SU-DHL-6 (cell line): ENCODE results near the gene PKIB.
"Not testable (repeated sequence)": the region's sequence is repeated elsewhere in the genome, so short reads cannot be mapped to it uniquely, and the experiment has no call there.

ENCODE experiments used
- H2AFZ ChIP-seq: fragments of 200-600 bp; sonication (generic); 2 replicates; pipeline ENCODE4 v1.6.1; 2014; ENCODE audit warnings: low read depth, mild to moderate bottlenecking, moderate library complexity, mixed read lengths, antibody characterized with exemption, low read length; ENCODE audit not compliant: severe bottlenecking
- H3F3A ChIP-seq: fragments of 200-600 bp; shearing (Covaris generic); 2 replicates; pipeline ENCODE4 v1.6.0; 2016; ENCODE audit warnings: antibody characterized with exemption, mild to moderate bottlenecking; ENCODE audit not compliant: insufficient read depth
- H3K27ac ChIP-seq: fragments of 200-600 bp; sonication (generic); 2 replicates; pipeline ENCODE4 v1.5.1; 2016; ENCODE audit warnings: low read depth, mild to moderate bottlenecking, low read length, moderate library complexity, mixed read lengths
- H3K27me3 ChIP-seq: fragments of 200-600 bp; sonication (generic), shearing (Covaris generic); 2 replicates; pipeline ENCODE4 v1.6.0; 2014; ENCODE audit warnings: mild to moderate bottlenecking, low read length
- H3K36me3 ChIP-seq: fragments of 200-600 bp; sonication (generic); 2 replicates; pipeline ENCODE4 v1.6.1; 2014; ENCODE audit warnings: mild to moderate bottlenecking, low read length, mixed read lengths
- H3K4me2 ChIP-seq: fragments of 300-600, 200-600 bp; shearing (Covaris generic), sonication (generic); 2 replicates; pipeline ENCODE4 v1.6.0; 2014; ENCODE audit warnings: low read length, low read depth, mild to moderate bottlenecking; ENCODE audit not compliant: poor library complexity, severe bottlenecking
- H3K4me3 ChIP-seq: fragments of 200-600 bp; sonication (generic); 2 replicates; pipeline ENCODE4 v1.5.1; 2014; ENCODE audit warnings: antibody characterized with exemption, low read length, mild to moderate bottlenecking, mixed read lengths; ENCODE audit not compliant: insufficient read depth, poor library complexity, severe bottlenecking
- H3K79me2 ChIP-seq: fragments of 200-600 bp; sonication (generic); 2 replicates; pipeline ENCODE4 v1.6.1; 2014; ENCODE audit warnings: mild to moderate bottlenecking, low read length, moderate library complexity; ENCODE audit not compliant: insufficient read depth
- H3K9ac ChIP-seq: fragments of 200-600 bp; sonication (generic); 2 replicates; pipeline ENCODE4 v1.7.0; 2014; ENCODE audit warnings: mild to moderate bottlenecking, low read length
- H3K9me2 ChIP-seq: fragments of 200-600 bp; sonication (generic); replicated peaks from 2 replicates; pipeline ENCODE4 v1.6.1; 2014; ENCODE audit warnings: low read length; ENCODE audit not compliant: insufficient read depth
- H3K9me3 ChIP-seq: fragments of 200-600 bp; sonication (generic); 2 replicates; pipeline ENCODE4 v1.6.1; 2014; ENCODE audit warnings: low read length, mixed read lengths; ENCODE audit not compliant: insufficient read depth
- H4K20me1 ChIP-seq: fragments of 200-600 bp; sonication (generic); 2 replicates; pipeline ENCODE4 v1.6.1; 2014; ENCODE audit warnings: low read depth, mild to moderate bottlenecking, antibody characterized with exemption, low read length, moderate library complexity, mixed read lengths
- CTCF ChIP-seq: fragments of 200-600 bp; sonication (generic); IDR thresholded peaks from one replicate; pipeline ENCODE4 v1.5.1; 2017; ENCODE audit warnings: antibody characterized with exemption, mild to moderate bottlenecking, low read length, moderate library complexity; ENCODE audit not compliant: insufficient read depth, poor library complexity, severe bottlenecking
- EZH2phosphoT487 ChIP-seq: fragments of 200-600 bp; sonication (generic), shearing (Covaris generic); conservative IDR thresholded peaks from 2 replicates; pipeline ENCODE4 v1.6.1; 2018; ENCODE audit warnings: mild to moderate bottlenecking, antibody characterized with exemption, low read length, moderate library complexity, mixed read lengths

PKIB gene

GRCh38 chr6:122578961-122579360, 31.2 kb upstream of the PKIB start:
- Histone ChIP-seq H3K9me3 (no peaks in the 10 kb centered on the region), H3K27ac (no peak overlapping the region), H3K36me3 (no peaks in the 10 kb centered on the region), H4K20me1 (no peaks in the 10 kb centered on the region), H3K27me3 (no peaks in the 10 kb centered on the region), H3F3A (no peaks in the 10 kb centered on the region), H3K9me2 (no peaks in the 10 kb centered on the region), H3K79me2 (no peaks in the 10 kb centered on the region), H2AFZ (no peak overlapping the region), H3K4me3 (no peak overlapping the region), H3K9ac (no peak overlapping the region), H3K4me2 (no peak overlapping the region)
- TF ChIP-seq EZH2phosphoT487 (no peak), CTCF (no peak)

GRCh38 chr6:122580737-122581136, 29.5 kb upstream of the PKIB start:
- Histone ChIP-seq H3K9me2 (no peaks in the 10 kb centered on the region), H3K27me3 (no peaks in the 10 kb centered on the region), H3K27ac (no peak overlapping the region), H4K20me1 (no peaks in the 10 kb centered on the region), H3F3A (no peaks in the 10 kb centered on the region), H3K4me3 (no peak overlapping the region), H3K9me3 (no peaks in the 10 kb centered on the region; the same call in 1 of the 2 replicates), H3K4me2 (no peak overlapping the region), H3K36me3 (no peaks in the 10 kb centered on the region), H2AFZ (no peak overlapping the region), H3K79me2 (no peaks in the 10 kb centered on the region), H3K9ac (no peak overlapping the region)
- TF ChIP-seq EZH2phosphoT487 (no peak), CTCF (no peak)

GRCh38 chr6:122589115-122589514, 21.1 kb upstream of the PKIB start:
- Histone ChIP-seq H2AFZ (no peak overlapping the region), H3K36me3 (no peaks in the 10 kb centered on the region), H3K79me2 (no peaks in the 10 kb centered on the region), H3K27ac (no peak overlapping the region), H4K20me1 (no peaks in the 10 kb centered on the region), H3K9me2 (no peaks in the 10 kb centered on the region), H3K4me3 (no peak overlapping the region), H3K9me3 (no peaks in the 10 kb centered on the region; the same call in 1 of the 2 replicates), H3K9ac (no peak overlapping the region), H3F3A (no peaks in the 10 kb centered on the region), H3K27me3 (no peaks in the 10 kb centered on the region), H3K4me2 (no peak overlapping the region)
- TF ChIP-seq EZH2phosphoT487 = no peak
- TF ChIP-seq CTCF = no peak

GRCh38 chr6:122598295-122598694, 11.9 kb upstream of the PKIB start:
- H3K4me3 ChIP-seq, H3K27me3 ChIP-seq, H3K9me2 ChIP-seq, H3K9ac ChIP-seq, H3F3A ChIP-seq, H3K27ac ChIP-seq, H2AFZ ChIP-seq, H4K20me1 ChIP-seq, H3K36me3 ChIP-seq, H3K79me2 ChIP-seq, H3K4me2 ChIP-seq, H3K9me3 ChIP-seq: not testable (repeated sequence)
